Measurements from ENCODE around the gene ANKRD53.

ANKRD53 gene

GRCh38 chr2:70964596-70965386 lies 13.6 kb upstream of the ANKRD53 start:
- peak; percentile 70 to 77 (median 73) for DNase-seq (ENCODE audit: low read depth in 4 of 4, low spot score in 1 of 4)

- no peak for DNase-seq (ENCODE audit: low read depth in 4 of 4, low spot score in 1 of 4)
These were observed 12.9 kb upstream of the ANKRD53 start for GRCh38 chr2:70965506-70965905.

- no peak for DNase-seq (ENCODE audit: low read depth in 4 of 4, low spot score in 1 of 4)
These were observed 11.7 kb upstream of the ANKRD53 start for GRCh38 chr2:70966681-70967080.

- DNase-seq (ENCODE audit: low read depth in 4 of 4, low spot score in 1 of 4) = no peak
These were observed 11.2 kb upstream of the ANKRD53 start for GRCh38 chr2:70967189-70967588.

- no peak for DNase-seq (ENCODE audit: low read depth in 4 of 4, low spot score in 1 of 4)
These were observed 3.8 kb upstream of the ANKRD53 start for GRCh38 chr2:70974592-70974991.

- DNase-seq (ENCODE audit: low read depth in 4 of 4, low spot score in 1 of 4) = no peak
These were observed 3.2 kb upstream of the ANKRD53 start for GRCh38 chr2:70975237-70975636.

GRCh38 chr2:70977605-70978205 lies 725 bp upstream of the ANKRD53 start:
- no peak for DNase-seq (ENCODE audit: low read depth in 4 of 4, low spot score in 1 of 4)

- DNase-seq (ENCODE audit: low read depth in 4 of 4, low spot score in 1 of 4) = no peak
These were observed 704 bp downstream of the ANKRD53 start for GRCh38 chr2:70979180-70979488.

GRCh38 chr2:70979626-70980025 lies 1.2 kb downstream of the ANKRD53 start:
- DNase-seq (ENCODE audit: low read depth in 4 of 4, low spot score in 1 of 4) = no peak

GRCh38 chr2:70981421-70981820 lies 3.0 kb downstream of the ANKRD53 start:
- no peak for DNase-seq (ENCODE audit: low read depth in 4 of 4, low spot score in 1 of 4)

GRCh38 chr2:70981866-70982810 lies 3.7 kb downstream of the ANKRD53 start:
- no peak for DNase-seq (ENCODE audit: low read depth in 4 of 4, low spot score in 1 of 4)

GRCh38 chr2:70982971-70983370 lies 4.5 kb downstream of the ANKRD53 start:
- DNase-seq (ENCODE audit: low read depth in 4 of 4, low spot score in 1 of 4) = no peak

GRCh38 chr2:70983506-70984227 lies 5.2 kb downstream of the ANKRD53 start:
- no peak for DNase-seq (ENCODE audit: low read depth in 4 of 4, low spot score in 1 of 4)

- DNase-seq (ENCODE audit: low read depth in 4 of 4, low spot score in 1 of 4) = no peak
These were observed 5.8 kb downstream of the ANKRD53 start for GRCh38 chr2:70984228-70984575.

GRCh38 chr2:70984576-70985282 lies 6.3 kb downstream of the ANKRD53 start:
- peak; percentile 50 to 77 (median 62) for DNase-seq (ENCODE audit: low read depth in 4 of 4, low spot score in 1 of 4)

- no peak for DNase-seq (ENCODE audit: low read depth in 4 of 4, low spot score in 1 of 4)
These were observed 6.9 kb downstream of the ANKRD53 start for GRCh38 chr2:70985283-70985688.

- no peak for DNase-seq (ENCODE audit: low read depth in 4 of 4, low spot score in 1 of 4)
These were observed 7.5 kb downstream of the ANKRD53 start for GRCh38 chr2:70985956-70986355.

- DNase-seq (ENCODE audit: low read depth in 4 of 4, low spot score in 1 of 4) = no peak
These were observed 8.2 kb downstream of the ANKRD53 start for GRCh38 chr2:70986499-70987189.

GRCh38 chr2:70987386-70987785 lies 9.0 kb downstream of the ANKRD53 start:
- DNase-seq (ENCODE audit: low read depth in 4 of 4, low spot score in 1 of 4) = no peak

GRCh38 chr2:70988151-70988550 lies 9.7 kb downstream of the ANKRD53 start:
- DNase-seq (ENCODE audit: low read depth in 4 of 4, low spot score in 1 of 4) = no peak

Measured in stimulated activated CD4-positive, alpha-beta T cell treated with anti-CD3 and anti-CD28 coated beads, Interleukin-1b, Interleukin-23, amount 100 ng/mL, for 24 hours (primary cell).